Measurements from ENCODE around the gene CHST13. TPM values are rescaled to one million over a fixed set of nuclear protein-coding genes. Genes with fewer than 3 reads are reported as not detected.

The CHST13 gene
- polyA plus RNA-seq, 3 donors, result 16.6 to 41.8 (median 39.2) TPM

GRCh38 chr3:126487151-126487771 lies 36.7 kb upstream of the CHST13 start:
- Mint-ChIP-seq H3K36me3 (no peaks in the 10 kb centered on the region), H3K4me1 (peaks cover 20% of the 10 kb centered on the region), H3K27ac (peak overlapping the region in 1 of 7 donors; percentile 46), H3K27me3 (ENCODE audit: low read depth in 3 of 3) (peaks cover 3 to 7% (median 4%) of the 10 kb centered on the region in 3 donors), H3K9me3 (no peaks in the 10 kb centered on the region), H3K4me3 (peak overlapping the region in 1 of 2 donors; percentile 46)
- no peaks in the 10 kb centered on the region for H3K36me3 ChIP-seq (replicated peaks in 1 of 2; ENCODE audit: control insufficient read depth in 1 of 2, insufficient read depth in 2 of 2, low read length in 2 of 2)
- peaks cover 14 to 15% of the 10 kb centered on the region in 2 donors for H3K4me1 ChIP-seq (ENCODE audit: control insufficient read depth in 1 of 2, insufficient read depth in 2 of 2, low read length in 2 of 2)
- H4K20me1 ChIP-seq (ENCODE audit: insufficient read depth, low read length), result no peaks in the 10 kb centered on the region
- H2AFZ ChIP-seq (ENCODE audit: insufficient read depth, low read depth, low read length, poor library complexity, severe bottlenecking), result peak overlapping the region; percentile 35
- no peaks in the 10 kb centered on the region for H3K79me2 ChIP-seq (ENCODE audit: insufficient read depth, low read length)
- peak overlapping the region; percentile 43 for H3K9ac ChIP-seq (ENCODE audit: insufficient read depth, low read length, poor library complexity, severe bottlenecking)
- H3K27ac ChIP-seq (ENCODE audit: low read depth in 1 of 2, low read length in 2 of 2), result no peak overlapping the region
- H3K9me3 ChIP-seq (replicated peaks in 1 of 2; ENCODE audit: control insufficient read depth in 1 of 2, insufficient read depth in 1 of 2, low read length in 2 of 2), result no peaks in the 10 kb centered on the region
- no peak overlapping the region for H3K4me2 ChIP-seq (replicated peaks; ENCODE audit: extremely low read depth, low read length, poor library complexity, severe bottlenecking)
- 37% methylated on average over 16 of the region's 17 CpGs for WGBS (ENCODE audit: insufficient coverage)
- H3K4me3 ChIP-seq (replicated peaks in 1 of 3; ENCODE audit: low read depth in 2 of 3, low read length in 3 of 3), result no peak overlapping the region
- intact Hi-C loops (cut with micrococcal nuclease), result no loop called here
- no peak for DNase-seq
- H3K27me3 ChIP-seq (ENCODE audit: control insufficient read depth in 2 of 2, insufficient read depth in 2 of 2, low read length in 2 of 2), result no peaks in the 10 kb centered on the region
- peak; percentile 26 for TF ChIP-seq CTCF (IDR thresholded peaks at IDR 0.05)

GRCh38 chr3:126488185-126488584 lies 35.8 kb upstream of the CHST13 start:
- Mint-ChIP-seq H3K27me3 (ENCODE audit: low read depth in 3 of 3) (peaks cover 3 to 7% (median 4%) of the 10 kb centered on the region in 3 donors), H3K9me3 (no peaks in the 10 kb centered on the region), H3K27ac (no peak overlapping the region), H3K4me1 (peaks cover 20% of the 10 kb centered on the region), H3K4me3 (no peak overlapping the region), H3K36me3 (no peaks in the 10 kb centered on the region)
- Histone ChIP-seq H3K27ac (ENCODE audit: low read depth in 1 of 2, low read length in 2 of 2) (no peak overlapping the region), H2AFZ (ENCODE audit: insufficient read depth, low read depth, low read length, poor library complexity, severe bottlenecking) (no peak overlapping the region), H3K4me1 (ENCODE audit: control insufficient read depth in 1 of 2, insufficient read depth in 2 of 2, low read length in 2 of 2) (peaks cover 14 to 15% of the 10 kb centered on the region in 2 donors), H3K9ac (ENCODE audit: insufficient read depth, low read length, poor library complexity, severe bottlenecking) (no peak overlapping the region), H3K4me3 (replicated peaks in 1 of 3; ENCODE audit: low read depth in 2 of 3, low read length in 3 of 3) (no peak overlapping the region), H3K27me3 (ENCODE audit: control insufficient read depth in 2 of 2, insufficient read depth in 2 of 2, low read length in 2 of 2) (no peaks in the 10 kb centered on the region), H3K79me2 (ENCODE audit: insufficient read depth, low read length) (no peaks in the 10 kb centered on the region), H3K36me3 (replicated peaks in 1 of 2; ENCODE audit: control insufficient read depth in 1 of 2, insufficient read depth in 2 of 2, low read length in 2 of 2) (no peaks in the 10 kb centered on the region), H3K9me3 (replicated peaks in 1 of 2; ENCODE audit: control insufficient read depth in 1 of 2, insufficient read depth in 1 of 2, low read length in 2 of 2) (no peaks in the 10 kb centered on the region), H4K20me1 (ENCODE audit: insufficient read depth, low read length) (no peaks in the 10 kb centered on the region), H3K4me2 (replicated peaks; ENCODE audit: extremely low read depth, low read length, poor library complexity, severe bottlenecking) (no peak overlapping the region)
- DNase-seq, result no peak
- 85% methylated on average over 11 of the region's 14 CpGs for WGBS (ENCODE audit: insufficient coverage)
- intact Hi-C loops (cut with micrococcal nuclease), result no loop called here
- no peak for TF ChIP-seq CTCF (IDR thresholded peaks at IDR 0.05)

Measured in CD14-positive monocyte (primary cell).